ENCODE data around the gene CTRL. TPM values are rescaled to one million over a fixed set of nuclear protein-coding genes. Genes with fewer than 3 reads are reported as not detected.
A peak's percentile ranks its signal among the peaks of the same experiment; 100 is the strongest.

CTRL gene
- polyA plus RNA-seq, 1 donor (not counting 4 experiments of a cell fraction or from before 2014, with no cell fraction given), result 0.10 TPM

DNA sequence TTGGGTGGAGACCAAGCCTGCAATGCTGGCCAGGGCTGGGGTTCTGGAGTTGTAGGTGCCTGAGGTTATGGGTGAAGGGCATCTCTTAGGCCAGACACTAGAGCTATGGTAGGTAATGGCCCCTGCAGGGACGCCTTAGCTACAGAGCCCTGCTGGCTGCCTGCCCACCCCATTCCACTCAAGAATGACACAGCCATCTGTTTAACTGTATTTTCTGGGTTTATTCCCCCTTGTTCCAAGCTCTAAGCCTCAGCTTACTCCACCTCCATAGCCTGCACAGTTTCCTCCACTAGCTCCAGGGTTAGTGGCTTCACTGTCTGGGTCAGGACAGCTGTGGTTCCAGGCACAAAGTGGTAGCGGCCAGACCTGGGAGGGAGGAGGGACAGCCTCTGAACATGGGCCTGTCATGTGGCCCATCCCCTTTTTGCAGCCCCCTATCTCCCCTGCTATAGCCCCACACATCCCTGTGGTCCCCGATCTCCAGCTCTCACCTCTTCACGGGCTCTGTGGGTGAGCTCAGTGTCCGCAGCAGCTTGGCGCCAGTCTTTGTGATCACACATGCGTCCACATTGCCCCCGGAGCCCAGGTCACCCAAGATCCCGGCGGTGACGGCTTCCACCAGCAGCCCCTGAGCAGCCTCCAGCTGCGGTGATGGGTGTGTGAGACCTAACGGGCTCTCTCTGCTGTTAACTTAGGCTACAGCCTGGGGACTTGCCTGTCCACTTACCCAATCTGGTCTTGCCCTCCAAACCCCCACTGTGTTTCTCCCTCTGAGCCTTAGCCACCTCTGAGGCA, 2.8 kb upstream of the CTRL start:
- H3K4me2 ChIP-seq (ENCODE audit: control insufficient read depth, extremely low read depth, insufficient read depth, low read depth, low read length), result peak overlapping the region; percentile 63
- H3K4me1 ChIP-seq (ENCODE audit: control insufficient read depth, extremely low read depth, insufficient read depth, low read length), result peaks cover 27% of the 10 kb centered on the region
- no peaks in the 10 kb centered on the region for H3K9me3 ChIP-seq (ENCODE audit: control insufficient read depth, low read depth, low read length)
- TF ChIP-seq EZH2 (IDR thresholded peaks at IDR 0.05; ENCODE audit: low read length), result no peak
- TF ChIP-seq, protein P1, sequence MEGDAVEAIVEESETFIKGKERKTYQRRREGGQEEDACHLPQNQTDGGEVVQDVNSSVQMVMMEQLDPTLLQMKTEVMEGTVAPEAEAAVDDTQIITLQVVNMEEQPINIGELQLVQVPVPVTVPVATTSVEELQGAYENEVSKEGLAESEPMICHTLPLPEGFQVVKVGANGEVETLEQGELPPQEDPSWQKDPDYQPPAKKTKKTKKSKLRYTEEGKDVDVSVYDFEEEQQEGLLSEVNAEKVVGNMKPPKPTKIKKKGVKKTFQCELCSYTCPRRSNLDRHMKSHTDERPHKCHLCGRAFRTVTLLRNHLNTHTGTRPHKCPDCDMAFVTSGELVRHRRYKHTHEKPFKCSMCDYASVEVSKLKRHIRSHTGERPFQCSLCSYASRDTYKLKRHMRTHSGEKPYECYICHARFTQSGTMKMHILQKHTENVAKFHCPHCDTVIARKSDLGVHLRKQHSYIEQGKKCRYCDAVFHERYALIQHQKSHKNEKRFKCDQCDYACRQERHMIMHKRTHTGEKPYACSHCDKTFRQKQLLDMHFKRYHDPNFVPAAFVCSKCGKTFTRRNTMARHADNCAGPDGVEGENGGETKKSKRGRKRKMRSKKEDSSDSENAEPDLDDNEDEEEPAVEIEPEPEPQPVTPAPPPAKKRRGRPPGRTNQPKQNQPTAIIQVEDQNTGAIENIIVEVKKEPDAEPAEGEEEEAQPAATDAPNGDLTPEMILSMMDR (optimal IDR thresholded peaks at IDR 0.05 in 1 of 3, IDR thresholded peaks at IDR 0.05 in 1 of 3, conservative IDR thresholded peaks at IDR 0.05 in 1 of 3; ENCODE audit: extremely low read depth in 1 of 3, insufficient read depth in 2 of 3, low read length in 3 of 3), result no peak
- FAIRE-seq (no peak), DNase-seq (ENCODE audit: low read depth, low spot score) (no peak)
- H3K36me3 ChIP-seq (ENCODE audit: control insufficient read depth in 2 of 2, extremely low read depth in 1 of 2, insufficient read depth in 2 of 2, low read length in 2 of 2), result peaks cover 3 to 11% of the 10 kb centered on the region in 2 experiments
- H3K9ac ChIP-seq (ENCODE audit: control insufficient read depth, extremely low read depth, insufficient read depth, low read length), result peak overlapping the region; percentile 92
- H3K4me3 ChIP-seq (ENCODE audit: control insufficient read depth in 2 of 3, extremely low read depth in 1 of 3, insufficient read depth in 2 of 3, low read depth in 1 of 3, low read length in 3 of 3), result peak overlapping the region; percentile 89 to 95 (median 91)
- peak overlapping the region; percentile 60 for H3K27ac ChIP-seq (ENCODE audit: control insufficient read depth, insufficient read depth, low read length)
- H3K9me1 ChIP-seq (ENCODE audit: control insufficient read depth, extremely low read depth, insufficient read depth, low read length), result no peaks in the 10 kb centered on the region
- H2AFZ ChIP-seq (ENCODE audit: control insufficient read depth, low read length), result no peak overlapping the region
- H3K27me3 ChIP-seq (ENCODE audit: control insufficient read depth, extremely low read depth, insufficient read depth, low read length), result no peaks in the 10 kb centered on the region
- dilution Hi-C loops (cut with MboI; ENCODE audit: extremely low pct_ligation_motif_present, low sequenced_read_pairs), result no loop called here
- peaks cover 5% of the 10 kb centered on the region for H3K79me2 ChIP-seq (ENCODE audit: control insufficient read depth, insufficient read depth, low read length)
- no peaks in the 10 kb centered on the region for H4K20me1 ChIP-seq (ENCODE audit: control insufficient read depth, extremely low read depth, insufficient read depth, low read length)

DNA sequence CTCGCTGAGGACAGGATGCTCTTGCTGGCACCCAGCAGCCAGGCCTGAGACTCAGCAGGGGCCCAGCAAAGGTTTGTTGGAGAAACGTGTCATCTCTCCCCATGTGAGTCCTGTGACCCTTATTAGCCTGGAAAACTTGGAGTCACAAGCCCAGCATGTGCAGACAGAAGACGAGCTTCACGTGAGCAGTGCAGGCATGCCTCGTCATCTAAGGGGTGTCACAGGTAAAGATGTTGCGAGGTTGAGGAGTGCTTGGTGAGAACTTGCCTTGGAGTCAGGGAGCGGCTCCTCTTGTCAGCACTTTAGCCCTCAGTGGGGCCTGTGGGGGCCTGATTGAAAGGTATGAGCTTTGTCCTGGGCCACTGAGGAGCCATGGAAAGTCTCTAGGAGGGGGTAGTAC, 2.1 kb upstream of the CTRL start:
- Histone ChIP-seq H3K27ac (ENCODE audit: control insufficient read depth, insufficient read depth, low read length) (peak overlapping the region; percentile 11), H3K4me1 (ENCODE audit: control insufficient read depth, extremely low read depth, insufficient read depth, low read length) (peaks cover 27% of the 10 kb centered on the region), H3K9me3 (ENCODE audit: control insufficient read depth, low read depth, low read length) (no peaks in the 10 kb centered on the region), H3K9me1 (ENCODE audit: control insufficient read depth, extremely low read depth, insufficient read depth, low read length) (no peaks in the 10 kb centered on the region), H3K4me2 (ENCODE audit: control insufficient read depth, extremely low read depth, insufficient read depth, low read depth, low read length) (peak overlapping the region; percentile 63), H3K27me3 (ENCODE audit: control insufficient read depth, extremely low read depth, insufficient read depth, low read length) (no peaks in the 10 kb centered on the region), H3K79me2 (ENCODE audit: control insufficient read depth, insufficient read depth, low read length) (peaks cover 5% of the 10 kb centered on the region), H4K20me1 (ENCODE audit: control insufficient read depth, extremely low read depth, insufficient read depth, low read length) (peaks cover 3% of the 10 kb centered on the region), H3K36me3 (ENCODE audit: control insufficient read depth in 2 of 2, extremely low read depth in 1 of 2, insufficient read depth in 2 of 2, low read length in 2 of 2) (peaks cover 3 to 9% of the 10 kb centered on the region in 2 experiments), H3K4me3 (ENCODE audit: control insufficient read depth in 2 of 3, extremely low read depth in 1 of 3, insufficient read depth in 2 of 3, low read depth in 1 of 3, low read length in 3 of 3) (no peak overlapping the region), H3K9ac (ENCODE audit: control insufficient read depth, extremely low read depth, insufficient read depth, low read length) (no peak overlapping the region), H2AFZ (ENCODE audit: control insufficient read depth, low read length) (no peak overlapping the region)
- dilution Hi-C loops (cut with MboI; ENCODE audit: extremely low pct_ligation_motif_present, low sequenced_read_pairs), result no loop called here
- no peak for FAIRE-seq
- no peak for DNase-seq (ENCODE audit: low read depth, low spot score)
- TF ChIP-seq EZH2 (IDR thresholded peaks at IDR 0.05; ENCODE audit: low read length), result no peak
- TF ChIP-seq, protein P1 (optimal IDR thresholded peaks at IDR 0.05 in 1 of 3, IDR thresholded peaks at IDR 0.05 in 1 of 3, conservative IDR thresholded peaks at IDR 0.05 in 1 of 3; ENCODE audit: extremely low read depth in 1 of 3, insufficient read depth in 2 of 3, low read length in 3 of 3), result no peak
